DMS 273 treated with DMSO at 0.1 percent for 48 hours (cell line): Measurements from ENCODE around the gene CKMT2.

Experiments
- DNase-seq: peaks from one replicate; lab custom pipeline; 2025; lab: John Stamatoyannopoulos, UW

Gene CKMT2

DNA sequence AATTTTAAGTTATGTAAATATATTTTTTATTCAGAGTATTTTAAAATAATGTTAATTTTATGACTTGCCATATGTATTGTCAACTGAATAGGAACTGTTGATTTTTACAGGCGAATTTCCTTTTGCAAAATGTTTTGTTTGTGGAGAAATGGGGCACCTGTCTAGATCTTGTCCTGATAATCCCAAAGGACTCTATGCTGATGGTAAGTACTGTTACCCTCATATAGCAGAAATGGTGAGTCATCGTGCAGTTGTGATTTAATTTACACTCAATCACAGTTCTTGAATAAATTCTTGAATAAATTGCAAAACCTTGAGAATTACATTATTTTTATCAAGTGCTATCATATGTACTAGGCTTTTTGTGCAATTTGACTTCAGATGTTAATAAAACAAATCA, 75.7 kb downstream of the CKMT2 start:
- no peak for DNase-seq

DNA sequence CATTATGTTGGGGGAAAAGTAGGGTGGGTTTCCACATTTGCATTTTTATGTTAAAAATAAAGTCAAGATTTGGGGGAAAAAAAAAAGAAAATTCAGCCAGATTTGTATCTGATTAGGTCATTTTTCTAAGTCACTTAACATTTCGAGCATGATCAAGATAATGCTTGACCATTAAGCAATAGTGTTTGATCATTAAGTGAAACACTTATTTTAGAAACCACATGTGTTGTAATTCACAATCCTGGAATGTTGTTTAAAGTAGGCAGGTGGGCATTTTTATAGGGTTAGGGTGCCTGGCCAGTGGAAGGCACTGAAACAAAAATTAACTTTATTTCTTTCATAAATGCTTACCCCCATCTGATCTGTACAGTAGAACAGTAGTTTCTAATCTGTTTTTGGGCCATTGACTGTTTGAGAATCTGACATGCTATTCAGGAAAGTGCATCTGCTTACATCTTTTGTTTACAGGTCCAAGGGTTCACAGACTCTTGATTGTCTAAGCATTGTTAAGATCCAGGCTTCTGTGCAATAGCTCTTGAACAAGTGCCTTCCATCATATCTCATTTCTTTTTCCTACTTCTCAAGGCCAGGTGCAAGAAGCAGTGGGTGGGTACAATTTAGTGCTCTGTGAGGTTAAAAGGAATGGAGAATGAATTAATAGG, 77.4 kb downstream of the CKMT2 start:
- no peak for DNase-seq

DNA sequence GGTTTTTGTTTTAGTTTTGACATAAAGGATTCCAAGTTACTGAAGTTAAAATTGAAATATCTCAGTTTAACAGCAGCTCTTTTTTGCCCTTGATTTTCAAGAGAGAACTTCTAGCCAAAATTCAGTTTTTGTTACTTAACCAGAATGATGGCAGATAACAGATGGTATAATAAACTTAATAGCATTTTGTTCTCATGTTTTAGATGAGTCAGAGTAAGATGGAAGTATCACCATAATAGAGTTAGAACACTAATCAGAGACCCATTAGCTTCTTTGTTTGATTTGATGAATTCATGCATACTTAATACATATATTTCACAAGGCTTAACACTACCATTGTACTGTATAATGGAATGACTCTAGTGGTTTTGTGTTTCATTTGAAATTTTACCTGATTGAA, 80.2 kb downstream of the CKMT2 start:
- DNase-seq, result no peak

DNA sequence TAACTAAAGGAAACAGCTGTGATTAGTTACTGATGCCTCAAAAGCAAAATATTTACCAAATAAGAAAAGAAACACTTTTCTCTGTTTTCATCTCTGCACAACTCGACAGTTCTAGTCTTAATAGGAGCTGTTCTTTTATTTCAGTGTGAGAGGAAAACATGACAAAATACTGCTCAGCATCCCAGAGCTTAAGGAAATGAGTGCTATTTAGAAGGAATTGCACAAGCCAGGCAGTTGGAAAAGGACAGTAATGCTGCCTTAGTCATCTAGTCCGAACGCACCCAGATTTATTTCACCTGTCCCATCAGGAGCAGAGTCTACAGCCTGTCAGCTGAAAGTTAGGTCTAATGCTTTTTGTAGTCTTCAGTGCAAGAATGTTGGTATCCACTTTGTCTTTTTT, 80.6 kb downstream of the CKMT2 start:
- DNase-seq, result no peak

DNA sequence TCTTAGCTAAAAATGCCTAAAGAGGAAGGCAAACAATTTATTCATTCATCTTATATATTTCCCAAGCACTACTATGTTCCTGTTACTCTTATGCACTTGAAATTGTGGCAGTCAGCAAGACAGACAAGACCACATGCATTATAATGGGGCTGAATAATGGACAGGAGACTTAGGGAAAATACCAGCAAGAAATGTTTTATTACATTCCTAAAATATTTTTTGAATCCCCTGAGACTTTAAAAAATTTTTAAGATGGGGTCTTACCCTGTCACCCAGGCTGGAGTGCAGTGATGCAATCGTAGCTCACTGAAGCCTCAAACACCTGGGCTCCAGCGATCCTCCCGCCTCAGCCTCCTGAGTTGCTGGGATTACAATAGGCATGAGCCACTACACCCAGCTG, 81.5 kb downstream of the CKMT2 start:
- DNase-seq, result no peak

DNA sequence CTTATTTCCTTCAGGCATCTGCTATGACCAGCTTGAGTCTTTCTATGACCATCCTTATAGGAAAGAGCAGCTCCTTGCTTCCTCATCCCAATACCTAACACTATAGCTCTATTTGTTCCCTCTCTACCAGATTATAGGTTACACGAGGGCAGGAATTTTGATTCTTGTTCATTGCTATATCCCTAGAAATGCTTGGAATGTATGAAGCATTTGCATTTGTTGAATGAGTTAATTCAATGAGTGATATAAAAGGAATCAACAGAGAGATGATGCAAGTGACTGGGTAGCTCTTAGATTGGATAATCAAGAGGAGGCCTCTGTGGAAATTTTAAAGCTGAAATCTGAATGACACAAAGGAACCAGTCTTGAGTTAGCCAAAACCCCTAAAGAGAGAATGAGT, 82.2 kb downstream of the CKMT2 start:
- DNase-seq, result no peak

DNA sequence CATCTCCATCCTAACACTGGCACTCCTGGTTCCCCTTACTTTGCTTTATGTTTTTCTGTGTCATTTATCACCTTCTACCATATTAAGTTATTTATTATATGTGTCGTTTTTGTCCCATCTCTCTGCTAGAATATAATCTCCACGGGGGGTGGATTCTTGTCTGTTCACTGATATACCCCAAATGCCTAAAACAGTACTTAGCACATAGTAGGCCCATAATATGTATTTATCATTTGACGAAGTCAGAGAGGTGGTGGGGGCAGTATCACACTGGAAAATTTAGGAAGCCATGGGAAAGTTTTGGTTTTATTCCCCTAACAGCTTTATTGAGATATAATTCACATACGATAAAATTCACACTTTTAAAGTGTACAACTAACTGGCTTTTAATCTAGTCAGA, 82.7 kb downstream of the CKMT2 start:
- DNase-seq, result no peak
